ENCODE measurements around the gene TANGO6. TPM values are rescaled to one million over a fixed set of nuclear protein-coding genes. Genes with fewer than 3 reads are reported as not detected.

TANGO6 gene
- total and polyA plus RNA-seq, 8 donors, result 2.6 to 9.3 (median 6.3) TPM

DNA sequence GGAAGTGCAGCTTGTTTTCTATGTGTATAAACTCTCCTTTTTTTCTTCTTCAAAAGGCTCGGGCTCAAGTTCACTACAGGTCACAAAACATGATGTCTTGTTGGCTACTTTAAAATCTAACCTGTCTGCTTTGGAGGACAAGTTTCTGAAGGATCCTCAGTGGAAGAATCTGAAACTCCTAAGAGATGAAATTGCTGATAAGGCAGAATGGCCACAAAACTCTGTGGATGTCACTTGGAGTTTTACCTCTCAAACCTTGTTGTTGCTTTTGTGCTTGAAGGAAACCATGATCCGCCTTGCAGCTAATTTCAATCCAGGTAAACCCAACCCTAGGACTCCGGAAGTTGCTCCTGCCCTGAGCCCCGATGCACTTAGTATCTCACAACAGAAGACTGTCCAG lies 16.5 kb downstream of the TANGO6 start:
- 89 to 93% methylated on average over 4 of the region's 4 CpGs for WGBS, 2 donors
- intact Hi-C loops (cut with DNase I), result no loop called here
- no peak for FAIRE-seq
- TF ChIP-seq, protein P1, sequence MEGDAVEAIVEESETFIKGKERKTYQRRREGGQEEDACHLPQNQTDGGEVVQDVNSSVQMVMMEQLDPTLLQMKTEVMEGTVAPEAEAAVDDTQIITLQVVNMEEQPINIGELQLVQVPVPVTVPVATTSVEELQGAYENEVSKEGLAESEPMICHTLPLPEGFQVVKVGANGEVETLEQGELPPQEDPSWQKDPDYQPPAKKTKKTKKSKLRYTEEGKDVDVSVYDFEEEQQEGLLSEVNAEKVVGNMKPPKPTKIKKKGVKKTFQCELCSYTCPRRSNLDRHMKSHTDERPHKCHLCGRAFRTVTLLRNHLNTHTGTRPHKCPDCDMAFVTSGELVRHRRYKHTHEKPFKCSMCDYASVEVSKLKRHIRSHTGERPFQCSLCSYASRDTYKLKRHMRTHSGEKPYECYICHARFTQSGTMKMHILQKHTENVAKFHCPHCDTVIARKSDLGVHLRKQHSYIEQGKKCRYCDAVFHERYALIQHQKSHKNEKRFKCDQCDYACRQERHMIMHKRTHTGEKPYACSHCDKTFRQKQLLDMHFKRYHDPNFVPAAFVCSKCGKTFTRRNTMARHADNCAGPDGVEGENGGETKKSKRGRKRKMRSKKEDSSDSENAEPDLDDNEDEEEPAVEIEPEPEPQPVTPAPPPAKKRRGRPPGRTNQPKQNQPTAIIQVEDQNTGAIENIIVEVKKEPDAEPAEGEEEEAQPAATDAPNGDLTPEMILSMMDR (IDR thresholded peaks at IDR 0.05), result no peak
- H3K27me3 ChIP-seq, result no peaks in the 10 kb centered on the region
- no peaks in the 10 kb centered on the region for H3K9me3 ChIP-seq
- no peaks in the 10 kb centered on the region for H3K4me1 ChIP-seq
- H3K27ac ChIP-seq, result no peak overlapping the region
- H3K4me3 ChIP-seq, result no peak overlapping the region
- DNase-seq, result no peak
- ATAC-seq, result no peak
- H3K36me3 ChIP-seq, result no peaks in the 10 kb centered on the region

DNA sequence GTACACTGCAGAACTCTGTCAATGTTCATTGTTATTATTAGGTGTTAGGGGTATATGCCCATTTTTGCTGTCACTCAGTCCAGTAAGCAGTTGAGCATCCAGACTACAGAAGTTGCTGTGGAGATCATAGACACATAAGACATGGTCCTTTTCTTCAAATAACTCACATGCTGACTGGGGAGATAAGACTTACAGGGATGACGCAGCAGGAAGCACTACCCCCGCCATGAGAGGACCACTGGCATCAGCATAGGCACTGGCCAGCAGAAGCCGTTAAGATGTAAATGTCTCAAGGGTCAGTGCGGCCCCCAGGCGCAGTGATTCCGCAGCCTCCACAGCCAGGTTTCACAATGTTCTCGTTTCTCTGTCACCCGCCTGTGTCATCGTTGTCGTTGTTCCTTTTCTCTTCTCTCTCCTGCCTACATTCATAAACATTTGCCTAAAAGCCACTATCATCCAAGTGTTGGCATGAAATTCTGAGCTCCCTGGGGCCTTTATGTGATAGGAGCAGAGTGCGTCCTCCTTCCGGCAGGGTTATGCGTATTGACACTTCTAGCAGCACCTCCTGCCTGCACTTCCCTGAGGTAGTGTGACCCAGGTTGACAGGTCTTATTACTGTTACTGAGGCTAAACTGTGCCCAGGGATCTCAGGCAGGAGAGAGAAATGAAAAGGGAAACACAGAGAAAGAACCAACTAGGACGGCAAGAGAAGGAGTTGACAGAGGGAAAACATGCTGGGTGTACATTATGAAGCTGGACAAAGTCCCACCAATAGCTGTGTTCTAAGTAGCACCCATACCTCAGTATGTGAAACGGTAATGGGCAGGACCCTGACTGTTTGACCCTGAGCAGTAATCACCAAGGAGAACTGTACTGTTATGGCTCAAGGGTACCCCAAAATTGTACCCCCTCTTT lies 17.9 kb downstream of the TANGO6 start:
- ATAC-seq, result no peak
- H3K27ac ChIP-seq, result no peak overlapping the region
- no peak overlapping the region for H3K4me3 ChIP-seq

DNA sequence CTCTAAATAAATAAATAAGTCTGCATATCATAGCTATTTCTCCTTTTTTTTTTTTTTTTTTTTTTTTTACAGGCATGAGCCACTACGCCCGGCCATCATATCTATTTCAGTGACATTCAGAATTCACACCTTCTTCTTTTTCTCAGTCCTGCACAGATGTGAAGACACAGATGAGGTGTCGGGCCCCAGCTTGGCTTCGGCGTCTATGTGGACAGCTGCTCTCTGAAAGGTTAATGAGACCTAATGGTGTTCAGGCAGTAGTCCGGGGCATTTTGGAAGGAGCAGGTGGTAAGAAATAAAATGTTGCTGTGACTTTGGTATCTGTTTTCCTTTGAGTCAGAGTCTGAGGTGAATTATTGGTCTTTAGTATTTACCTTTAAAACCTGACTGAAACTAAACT lies 23.6 kb downstream of the TANGO6 start:
- Histone ChIP-seq H3K9me3 (no peaks in the 10 kb centered on the region), H3K27me3 (no peaks in the 10 kb centered on the region), H3K27ac (no peak overlapping the region), H3K36me3 (no peaks in the 10 kb centered on the region), H3K4me3 (no peak overlapping the region), H3K4me1 (no peaks in the 10 kb centered on the region)
- DNase-seq (no peak), FAIRE-seq (no peak), ATAC-seq (no peak)
- 94 to 96% methylated on average over 6 of the region's 6 CpGs for WGBS, 2 donors
- TF ChIP-seq, protein P1 (IDR thresholded peaks at IDR 0.05), result no peak
- intact Hi-C loops (cut with DNase I), result no loop called here

More for the DNA sequence above, 17.9 kb downstream of the TANGO6 start:
- no peaks in the 10 kb centered on the region for H3K9me3 ChIP-seq
- DNase-seq (no peak), FAIRE-seq (no peak)
- no peaks in the 10 kb centered on the region for H3K4me1 ChIP-seq
- TF ChIP-seq, protein P1 (IDR thresholded peaks at IDR 0.05), result no peak
- intact Hi-C loops (cut with DNase I), result no loop called here
- WGBS, 2 donors, result 89% methylated on average over 15 of the region's 15 CpGs
- no peaks in the 10 kb centered on the region for H3K27me3 ChIP-seq
- no peaks in the 10 kb centered on the region for H3K36me3 ChIP-seq

DNA sequence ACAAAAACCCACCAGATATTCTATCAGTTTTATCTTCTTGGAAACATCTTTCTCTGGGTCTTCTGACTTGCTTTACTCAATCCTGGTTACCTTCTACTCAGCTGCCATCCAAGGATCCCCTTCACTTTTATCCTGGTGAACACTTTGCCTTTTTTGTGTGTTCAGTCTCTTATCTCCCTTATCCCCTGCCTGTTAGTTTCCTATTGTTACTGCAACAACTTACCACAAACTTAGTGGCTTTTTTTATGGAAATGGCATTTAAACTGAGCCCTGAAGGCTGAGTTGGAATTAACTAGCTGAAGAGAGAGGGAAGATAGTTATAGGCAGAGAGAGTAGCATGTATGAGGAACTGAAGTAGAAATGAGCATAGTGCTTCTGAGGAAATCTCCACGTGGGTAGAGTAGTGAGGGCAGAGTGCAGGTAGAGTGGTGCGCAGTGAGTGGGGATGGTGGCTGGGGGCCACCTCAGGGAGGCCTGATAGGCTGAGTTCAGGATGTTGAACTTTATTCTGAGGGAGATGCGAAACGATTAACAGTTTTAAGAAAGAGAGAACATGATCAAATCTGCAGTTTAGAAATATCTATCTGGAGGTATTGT lies 26.3 kb downstream of the TANGO6 start:
- TF ChIP-seq, protein P1 (IDR thresholded peaks at IDR 0.05), result no peak
- intact Hi-C loops (cut with DNase I), result no loop called here
- FAIRE-seq (no peak), ATAC-seq (no peak), DNase-seq (no peak)
- Histone ChIP-seq H3K4me3 (no peak overlapping the region), H3K9me3 (no peaks in the 10 kb centered on the region), H3K27ac (no peak overlapping the region), H3K4me1 (no peaks in the 10 kb centered on the region), H3K27me3 (no peaks in the 10 kb centered on the region), H3K36me3 (no peaks in the 10 kb centered on the region)
- 76 to 83% methylated on average over 4 of the region's 4 CpGs for WGBS, 2 donors

Measured in pancreas (tissue), 10 donors.